HG03469 (cell line): ENCODE results near the gene PGAP6.
"Not testable (repeated sequence)": the region's sequence is repeated elsewhere in the genome, so short reads cannot be mapped to it uniquely, and the experiment has no call there.

Source experiments
- ATAC-seq: cut with Tn5 transposase; IDR thresholded peaks from one replicate; pipeline ENCODE4 v1.9.1; 2021; ENCODE audit warnings: mild to moderate bottlenecking, moderate library complexity, moderate number of reproducible peaks; ENCODE audit not compliant: unreplicated experiment

Gene PGAP6

GRCh38 chr16:351804-352520 lies 29.8 kb downstream of the PGAP6 start:
- ATAC-seq, result no peak

GRCh38 chr16:350203-350602 lies 31.6 kb downstream of the PGAP6 start:
- no peak for ATAC-seq

DNA sequence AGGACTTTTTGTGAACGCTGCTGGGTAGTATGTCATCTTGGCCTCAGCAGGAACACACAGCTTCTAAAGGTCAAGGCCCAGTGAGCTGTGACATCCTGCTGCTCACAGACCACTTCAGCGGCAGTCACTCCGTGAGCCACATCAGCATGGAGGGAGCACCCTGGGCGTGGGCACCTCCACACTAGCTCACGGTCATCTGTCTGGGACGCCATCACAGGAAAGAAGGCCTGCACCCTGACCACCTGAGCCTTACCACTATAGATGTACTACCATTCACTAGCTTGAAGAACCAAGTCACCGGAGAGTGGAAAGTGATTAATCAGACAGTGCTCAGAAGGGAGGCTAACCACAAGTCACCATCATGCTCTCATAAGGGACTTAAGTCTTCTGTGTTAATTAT lies 32.6 kb downstream of the PGAP6 start:
- ATAC-seq, result no peak

GRCh38 chr16:348495-348894 lies 33.3 kb downstream of the PGAP6 start:
- ATAC-seq, result not testable (repeated sequence)

DNA sequence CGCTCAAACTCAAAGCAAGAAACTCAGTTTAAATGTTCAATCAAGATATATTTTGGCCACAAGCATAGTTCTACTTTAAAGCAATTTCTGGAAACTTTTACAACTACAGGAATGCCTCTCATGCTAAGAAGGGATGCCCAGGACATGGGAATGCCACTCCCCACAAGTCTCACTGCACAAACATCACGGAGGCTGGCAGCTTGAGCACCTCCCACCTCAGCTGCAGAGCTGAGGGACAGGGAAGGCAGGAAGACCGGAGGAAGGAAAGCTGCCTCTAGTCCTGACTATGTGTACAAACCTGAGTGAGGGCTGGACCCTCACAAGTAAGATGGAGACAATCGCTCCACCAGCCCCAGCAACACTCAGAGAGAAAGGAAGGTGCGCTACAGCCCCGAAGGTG lies 34.6 kb downstream of the PGAP6 start:
- no peak for ATAC-seq

- ATAC-seq, result no peak
Measured at GRCh38 chr16:346587-346986, 35.2 kb downstream of the PGAP6 start.

DNA sequence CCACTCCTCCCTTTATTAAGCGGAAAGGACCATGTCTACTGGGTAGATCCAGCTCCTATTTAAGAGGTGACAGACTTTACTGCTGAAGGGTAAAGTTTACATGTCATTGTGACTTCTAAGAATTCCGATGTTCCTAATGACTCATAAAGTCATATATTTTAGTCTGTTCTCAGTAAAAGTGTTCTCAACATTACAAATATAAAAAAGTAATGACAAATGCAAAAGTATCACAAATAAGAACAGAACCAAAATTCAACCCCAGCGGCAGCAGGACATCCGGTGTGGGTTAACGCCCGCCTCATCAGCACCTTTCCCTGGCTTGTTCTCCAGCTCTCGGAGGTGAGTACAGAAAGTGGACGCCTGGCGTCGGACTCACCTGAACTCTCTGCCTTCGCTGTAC lies 36.0 kb downstream of the PGAP6 start:
- no peak for ATAC-seq

GRCh38 chr16:342455-343213 lies 39.1 kb downstream of the PGAP6 start:
- no peak for ATAC-seq

GRCh38 chr16:341974-342336 lies 39.8 kb downstream of the PGAP6 start:
- not testable (repeated sequence) for ATAC-seq

GRCh38 chr16:341095-341973 lies 40.4 kb downstream of the PGAP6 start:
- not testable (repeated sequence) for ATAC-seq

DNA sequence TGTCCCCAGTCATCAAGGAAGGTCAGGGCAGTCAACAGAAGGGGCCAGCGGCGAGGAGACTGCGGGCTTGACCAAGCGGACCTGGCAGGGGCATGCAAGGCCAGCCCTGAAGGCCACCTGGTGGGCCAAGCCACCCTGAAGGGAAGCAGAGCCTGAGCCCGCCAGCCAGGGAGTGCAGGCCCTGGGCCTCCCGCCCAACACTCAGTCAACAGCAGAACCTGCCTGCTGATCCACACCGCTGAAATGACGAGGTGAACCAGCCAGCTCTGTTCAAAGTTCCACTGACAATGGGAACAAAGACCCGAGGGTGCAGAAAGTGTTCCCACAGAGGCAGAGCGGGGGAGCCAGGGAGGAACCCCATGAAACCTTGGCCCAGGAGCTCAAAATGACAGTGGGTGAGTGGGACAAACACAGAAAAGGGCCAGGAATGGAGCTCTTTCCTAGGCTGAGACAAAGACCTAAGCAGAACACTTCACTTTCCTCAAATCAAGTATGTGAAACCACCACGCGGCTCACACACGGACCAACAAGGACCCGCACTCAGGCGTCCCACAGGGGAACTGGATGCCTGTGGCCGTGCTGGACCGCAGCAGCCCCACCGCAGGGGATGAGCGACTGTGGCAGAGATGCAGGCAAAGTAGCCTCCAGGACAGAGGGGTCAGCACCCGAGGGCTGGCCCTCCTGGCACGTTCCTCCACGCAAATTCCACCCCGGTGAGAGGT lies 41.2 kb downstream of the PGAP6 start:
- ATAC-seq, result no peak

GRCh38 chr16:339680-340079 lies 42.1 kb downstream of the PGAP6 start:
- no peak for ATAC-seq

- ATAC-seq, result no peak
Measured at GRCh38 chr16:337975-338575, 43.7 kb downstream of the PGAP6 start.

GRCh38 chr16:337437-337836 lies 44.3 kb downstream of the PGAP6 start:
- ATAC-seq, result no peak

GRCh38 chr16:336269-336668 lies 45.5 kb downstream of the PGAP6 start:
- ATAC-seq, result no peak

- not testable (repeated sequence) for ATAC-seq
Measured at GRCh38 chr16:334861-335632, 46.7 kb downstream of the PGAP6 start.

GRCh38 chr16:334164-334832 lies 47.5 kb downstream of the PGAP6 start:
- not testable (repeated sequence) for ATAC-seq

DNA sequence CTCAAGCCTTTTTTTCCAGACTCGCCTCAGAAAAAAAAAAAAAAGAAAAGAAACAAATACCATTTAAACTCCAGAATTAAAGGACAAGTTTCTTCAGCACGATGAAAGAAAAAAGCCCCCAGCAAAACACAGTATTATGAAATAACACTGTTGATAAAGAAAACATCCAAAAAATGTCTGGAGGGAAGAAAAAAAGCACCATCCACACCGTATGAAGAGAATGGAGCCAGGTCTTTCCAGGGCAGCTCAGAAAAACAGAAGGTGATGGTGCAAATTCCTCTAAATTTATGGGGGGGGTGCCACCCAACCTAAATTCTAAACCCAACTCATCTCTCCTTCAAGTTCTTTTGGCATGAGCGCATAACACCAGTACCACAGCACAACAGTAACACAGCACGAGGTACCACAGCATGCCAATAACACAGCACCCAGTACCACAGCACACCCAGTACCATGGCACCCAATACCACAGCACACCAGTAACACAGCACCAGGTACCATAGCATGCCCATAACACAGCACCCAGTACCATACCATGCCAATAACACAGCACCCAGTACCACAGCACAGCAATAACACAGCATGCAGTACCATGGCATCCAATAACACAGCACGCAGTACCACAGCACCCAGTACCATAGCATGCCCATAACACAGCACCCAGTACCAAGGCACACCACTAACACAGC lies 48.2 kb downstream of the PGAP6 start:
- ATAC-seq, result no peak
